GM12878 (cell line): Measurements from ENCODE around the gene OTOR. TPM values are rescaled to one million over a fixed set of nuclear protein-coding genes. Genes with fewer than 3 reads are reported as not detected.

Source experiments
- ATAC-seq: fragments of 200-7000 bp; cut with Tn5 transposase; 3 replicates; pipeline ENCODE4 v1.9.1; 2020; ENCODE audit warnings: mild to moderate bottlenecking, moderate library complexity
- BruUV-seq: library from RNA; stranded (reverse); fragments of 400-500 nt; replicated peaks from 2 replicates; lab custom pipeline; 2021; lab: Mats Ljungman, UMichigan
- CTCF ChIA-PET: fragments of 300-600 bp; sonication (Branson Sonifier 250); formaldehyde crosslinking; extraction: SDS; loops from one replicate; lab custom pipeline; 2021; ENCODE audit warnings: inconsistent platforms; lab: Yijun Ruan, JAX
- POLR2A ChIA-PET: fragments of 350-600 bp; formaldehyde crosslinking; extraction: SDS; loops from one replicate; lab custom pipeline; 2021; ENCODE audit warnings: inconsistent platforms; lab: Charles Lee
- RAD21 ChIA-PET: fragments of 300-600 bp; sonication (Branson Sonifier 250); formaldehyde crosslinking; loops from one replicate; lab custom pipeline; 2023; ENCODE audit warnings: antibody characterized with exemption; ENCODE audit not compliant: unreplicated experiment; lab: Charles Lee
- SMC1A ChIA-PET: fragments of 300-600 bp; sonication (Branson Sonifier 250); formaldehyde crosslinking; loops from one replicate; lab custom pipeline; 2023; ENCODE audit not compliant: unreplicated experiment, uncharacterized antibody; lab: Charles Lee
- DNase-seq: peaks from one replicate; pipeline ENCODE4 v3.0.0-alpha.2; 2011; ENCODE audit warnings: low read depth, low spot score
- FAIRE-seq: peaks from 3 replicates; lab custom pipeline; 2011; peaks lifted over from hg19 to GRCh38; lab: Jason Lieb, UNC
- H2AFZ ChIP-seq: 2 replicates; pipeline ENCODE4 v1.6.0; 2011; ENCODE audit warnings: low read depth, low read length, control low read depth; ENCODE audit not compliant: control insufficient read depth
- H3K27ac ChIP-seq: 2 replicates; pipeline ENCODE4 v1.5.1; 2011; ENCODE audit warnings: control low read depth; ENCODE audit not compliant: control insufficient read depth, insufficient read depth
- H3K27me3 ChIP-seq, 2 experiments: replicated peaks in 1 of 2; 2 replicates each; pipeline versions ENCODE4 v1.6.0 to v1.6.1; 2011; ENCODE audit warnings: low read length in 1 of 2; ENCODE audit not compliant: control insufficient read depth in 2 of 2, insufficient read depth in 2 of 2
- H3K36me3 ChIP-seq, 2 experiments: 2 replicates each; pipeline ENCODE4 v1.5.1; 2011; ENCODE audit warnings: low read length in 1 of 2; ENCODE audit not compliant: control insufficient read depth in 2 of 2, insufficient read depth in 2 of 2
- H3K4me1 ChIP-seq: 2 replicates; pipeline ENCODE4 v1.6.1; 2011; ENCODE audit warnings: mild to moderate bottlenecking, low read length, moderate library complexity, mixed read lengths; ENCODE audit not compliant: control insufficient read depth, insufficient read depth
- H3K4me2 ChIP-seq: 2 replicates; pipeline ENCODE4 v1.6.0; 2011; ENCODE audit warnings: control low read depth; ENCODE audit not compliant: control insufficient read depth, insufficient read depth
- H3K4me3 ChIP-seq: fragments of 200-600 bp; sonication (generic); 2 replicates; pipeline ENCODE4 v1.5.1; 2016
- H3K79me2 ChIP-seq: 2 replicates; pipeline ENCODE4 v1.6.0; 2011; ENCODE audit warnings: low read length; ENCODE audit not compliant: control insufficient read depth, insufficient read depth
- H3K9ac ChIP-seq: 2 replicates; pipeline ENCODE4 v1.8.0; 2011; ENCODE audit warnings: low read length, control low read depth, mixed read lengths; ENCODE audit not compliant: control insufficient read depth, insufficient read depth
- H3K9me3 ChIP-seq: replicated peaks from 3 replicates; pipeline ENCODE4 v1.5.1; 2011; ENCODE audit warnings: mild to moderate bottlenecking, low read length; ENCODE audit not compliant: control insufficient read depth, insufficient read depth
- H4K20me1 ChIP-seq: 2 replicates; pipeline ENCODE4 v1.6.0; 2011; ENCODE audit not compliant: control insufficient read depth, insufficient read depth
- CBX5 ChIP-seq: sonication (generic); IDR thresholded peaks from 2 replicates; pipeline ENCODE4 v1.6.1; 2016; ENCODE audit warnings: low read depth, moderate library complexity, mild to moderate bottlenecking, inconsistent platforms
- CREM ChIP-seq: IDR thresholded peaks from 2 replicates; pipeline ENCODE4 v1.6.1; 2014; ENCODE audit warnings: antibody characterized with exemption, low read depth
- CUX1 ChIP-seq: IDR thresholded peaks from 2 replicates; pipeline ENCODE4 v1.6.1; 2012; ENCODE audit warnings: improper control_type of control experiment, low read depth, low read length; ENCODE audit not compliant: insufficient replicate concordance
- E2F4 ChIP-seq: IDR thresholded peaks from 2 replicates; pipeline ENCODE4 v1.6.1; 2012; ENCODE audit warnings: low read depth, low read length, improper control_type of control experiment
- ELK1 ChIP-seq: IDR thresholded peaks from 2 replicates; pipeline ENCODE4 v1.6.1; 2012; ENCODE audit warnings: low read depth, low read length, improper control_type of control experiment
- HCFC1 ChIP-seq: fragments of 150-350 bp; IDR thresholded peaks from 2 replicates; pipeline ENCODE4 v1.6.1; 2014; ENCODE audit warnings: low read length
- POLR2A ChIP-seq: IDR thresholded peaks from 2 replicates; pipeline ENCODE4 v1.6.1; 2011; ENCODE audit warnings: low read depth, mild to moderate bottlenecking, low read length
- POLR2AphosphoS5 ChIP-seq: IDR thresholded peaks from 2 replicates; pipeline ENCODE4 v1.6.1; 2011; ENCODE audit warnings: mild to moderate bottlenecking, low read length, inconsistent platforms
- RELB ChIP-seq: fragments of 450-650 bp; IDR thresholded peaks from 2 replicates; pipeline ENCODE4 v1.6.1; 2017; ENCODE audit warnings: low read depth, mild to moderate bottlenecking, moderate library complexity
- SMC3 ChIP-seq: IDR thresholded peaks from 2 replicates; pipeline ENCODE4 v1.6.1; 2011; ENCODE audit warnings: low read length, improper control_type of control experiment, borderline replicate concordance
- SPI1 ChIP-seq: IDR thresholded peaks from 2 replicates; pipeline ENCODE4 v1.6.1; 2011; ENCODE audit warnings: low read depth, mild to moderate bottlenecking, low read length, moderate library complexity, borderline replicate concordance; ENCODE audit not compliant: insufficient read depth
- YY1 ChIP-seq: IDR thresholded peaks from 2 replicates; pipeline ENCODE4 v1.6.1; 2011; ENCODE audit warnings: low read depth, mild to moderate bottlenecking, low read length
- WGBS: methylation state at CpG from one replicate; pipeline ENCODE4 v1.1.6; 2016; ENCODE audit warnings: low lambda C conversion rate; ENCODE audit not compliant: insufficient replicate concordance, insufficient coverage; ENCODE audit errors: missing lambda C conversion rate; 5-methylcytosine and 5-hydroxymethylcytosine counted together
- in situ Hi-C: fragments of 300-500 bp; cut with MboI; formaldehyde crosslinking; loops from 9 replicates; pipeline ENCODE4 v1.14.3; 2018; ENCODE audit warnings: mixed read lengths
- intact Hi-C: fragments of 100-400 bp; cut with micrococcal nuclease; formaldehyde crosslinking; loops from one replicate; pipeline ENCODE4 v1.14.2; 2022; ENCODE audit not compliant: unreplicated experiment
- polyA plus RNA-seq, 11 experiments: library from polyadenylated mRNA; depleted of rRNA in 4 of 11; unstranded in 6 of 11; stranded (reverse) in 5 of 11; fragments of >200 nt; fragmentation: Nextera tagmentation in 4 of 11; fragmentation: Illumina TruSeq in 1 of 11; extraction: Ambion mirVana in 4 of 11; extraction: Trizol in 1 of 11; gene quantifications; 1 replicate in 1 of 11; 2 replicates in 10 of 11; pipeline versions ENCODE4 v1.2.1 to v1.2.3, GENCODE V29; 2011 to 2016; ENCODE audit warnings: inconsistent platforms in 2 of 11, missing spikeins in 2 of 11, low read depth in 1 of 11
- total RNA-seq, 4 experiments: library from RNA; depleted of rRNA in 3 of 4; stranded (reverse); fragments of >200 nt in 3 of 4; fragmentation: Illumina TruSeq in 1 of 4; extraction: Trizol in 1 of 4; gene quantifications; 2 replicates each; pipeline versions ENCODE4 v1.2.1 to v1.2.3, GENCODE V29; 2013 to 2021

Gene OTOR
- total and polyA plus RNA-seq, 10 of the 15 experiments (the other 5 are each of a cell fraction or from before 2014, with no cell fraction given) = not detected

GRCh38 chr20:16740365-16741072 is 7.6 kb upstream of the OTOR start:
- ChIA-PET RAD21 (no interaction called here), SMC1A (interaction anchor here (0.5 to 0.9 kb wide), 3 partner anchors 20 to 1687 kb away, joined by 3 read pairs; no protein-coding TSS in a partner anchor), CTCF (no interaction called here), POLR2A (no interaction called here)
- intact Hi-C loops (no loop called here), in situ Hi-C loops (no loop called here)
- ATAC-seq (no peak), FAIRE-seq (no peak), DNase-seq (no peak)
- Histone ChIP-seq H3K79me2 (no peaks in the 10 kb centered on the region), H3K27me3 (no peaks in the 10 kb centered on the region), H3K27ac (no peak overlapping the region), H2AFZ (no peak overlapping the region), H3K36me3 (peaks cover 0 to 4% of the 10 kb centered on the region in 2 experiments), H3K4me3 (no peak overlapping the region), H3K4me2 (no peak overlapping the region), H4K20me1 (no peaks in the 10 kb centered on the region), H3K9ac (no peak overlapping the region), H3K9me3 (no peaks in the 10 kb centered on the region), H3K4me1 (no peaks in the 10 kb centered on the region)
- no TSS peak for BruUV-seq
- no peak for TF ChIP-seq SPI1
- TF ChIP-seq E2F4 = no peak
- no peak for TF ChIP-seq CBX5
- no peak for TF ChIP-seq CREM
- no peak for TF ChIP-seq ELK1
- TF ChIP-seq HCFC1 = no peak
- TF ChIP-seq SMC3 = no peak
- no peak for TF ChIP-seq POLR2AphosphoS5
- TF ChIP-seq CUX1 = no peak
- no peak for TF ChIP-seq POLR2A
- TF ChIP-seq RELB = no peak
- TF ChIP-seq YY1 = no peak
- 96% methylated on average over 6 of the region's 6 CpGs for WGBS
